ENCODE data around the gene ABCC11. TPM values are rescaled to one million over a fixed set of nuclear protein-coding genes. Genes with fewer than 3 reads are reported as not detected.

The ABCC11 gene
- total and polyA plus RNA-seq, 2 experiments from 2014 or later = 0.10 TPM; not detected in 1

DNA sequence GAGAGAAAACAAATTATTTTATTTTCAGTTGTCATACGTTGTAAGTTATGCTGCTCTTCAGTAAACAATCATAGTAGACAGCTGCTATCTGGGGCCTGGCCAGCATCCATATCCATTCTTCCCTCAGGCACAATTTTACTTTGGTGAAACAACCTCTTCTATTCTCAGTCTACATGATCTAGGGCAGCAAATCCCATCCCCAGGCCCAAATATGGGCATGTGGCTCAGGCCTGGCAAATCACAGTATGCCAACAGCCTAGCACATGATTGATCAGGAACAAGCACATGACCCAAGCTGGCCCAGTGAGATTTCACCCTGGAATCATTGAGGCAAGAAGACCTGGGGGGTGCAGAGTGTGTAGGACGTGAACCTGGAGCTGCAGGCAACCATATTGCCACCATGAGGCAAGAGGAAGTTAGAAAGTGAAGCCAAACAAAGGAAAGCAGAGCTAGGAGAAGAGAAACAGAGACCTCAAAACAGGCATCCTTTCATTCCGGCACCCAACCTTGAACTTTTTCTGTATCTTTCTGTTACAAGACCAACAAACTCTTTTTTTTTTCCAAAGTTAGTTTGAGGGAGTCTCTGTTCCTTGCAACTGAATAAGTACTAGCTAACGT is 81.3 kb downstream of the ABCC11 start:
- Histone ChIP-seq H3F3A (replicated peaks; ENCODE audit: low read depth) (no peaks in the 10 kb centered on the region), H3K4me2 (no peak overlapping the region), H3K79me2 (replicated peaks; ENCODE audit: insufficient read depth) (no peaks in the 10 kb centered on the region), H3K27ac (ENCODE audit: low read depth) (no peak overlapping the region), H3K9me2 (ENCODE audit: insufficient read depth) (no peaks in the 10 kb centered on the region), H3K4me3 (no peak overlapping the region), H4K20me1 (replicated peaks; ENCODE audit: insufficient read depth) (no peaks in the 10 kb centered on the region), H3K4me1 (ENCODE audit: insufficient read depth) (no peaks in the 10 kb centered on the region), H3K36me3 (ENCODE audit: insufficient read depth) (no peaks in the 10 kb centered on the region), H3K27me3 (ENCODE audit: insufficient read depth) (no peaks in the 10 kb centered on the region), H2AFZ (peak overlapping the region; percentile 94; the same call in 1 of the 2 replicates)
- Mint-ChIP-seq H3K9me3 (no peaks in the 10 kb centered on the region), H3K27me3 (ENCODE audit: insufficient read depth, low read depth, poor library complexity) (peaks cover 9% of the 10 kb centered on the region), H3K27ac (no peak overlapping the region), H3K4me1 (peaks cover 15% of the 10 kb centered on the region), H3K36me3 (ENCODE audit: low read depth) (no peaks in the 10 kb centered on the region), H3K4me3 (no peak overlapping the region)
- ATAC-seq (no peak), DNase-seq (ENCODE audit: low spot score) (no peak)
- TF ChIP-seq, protein P1, sequence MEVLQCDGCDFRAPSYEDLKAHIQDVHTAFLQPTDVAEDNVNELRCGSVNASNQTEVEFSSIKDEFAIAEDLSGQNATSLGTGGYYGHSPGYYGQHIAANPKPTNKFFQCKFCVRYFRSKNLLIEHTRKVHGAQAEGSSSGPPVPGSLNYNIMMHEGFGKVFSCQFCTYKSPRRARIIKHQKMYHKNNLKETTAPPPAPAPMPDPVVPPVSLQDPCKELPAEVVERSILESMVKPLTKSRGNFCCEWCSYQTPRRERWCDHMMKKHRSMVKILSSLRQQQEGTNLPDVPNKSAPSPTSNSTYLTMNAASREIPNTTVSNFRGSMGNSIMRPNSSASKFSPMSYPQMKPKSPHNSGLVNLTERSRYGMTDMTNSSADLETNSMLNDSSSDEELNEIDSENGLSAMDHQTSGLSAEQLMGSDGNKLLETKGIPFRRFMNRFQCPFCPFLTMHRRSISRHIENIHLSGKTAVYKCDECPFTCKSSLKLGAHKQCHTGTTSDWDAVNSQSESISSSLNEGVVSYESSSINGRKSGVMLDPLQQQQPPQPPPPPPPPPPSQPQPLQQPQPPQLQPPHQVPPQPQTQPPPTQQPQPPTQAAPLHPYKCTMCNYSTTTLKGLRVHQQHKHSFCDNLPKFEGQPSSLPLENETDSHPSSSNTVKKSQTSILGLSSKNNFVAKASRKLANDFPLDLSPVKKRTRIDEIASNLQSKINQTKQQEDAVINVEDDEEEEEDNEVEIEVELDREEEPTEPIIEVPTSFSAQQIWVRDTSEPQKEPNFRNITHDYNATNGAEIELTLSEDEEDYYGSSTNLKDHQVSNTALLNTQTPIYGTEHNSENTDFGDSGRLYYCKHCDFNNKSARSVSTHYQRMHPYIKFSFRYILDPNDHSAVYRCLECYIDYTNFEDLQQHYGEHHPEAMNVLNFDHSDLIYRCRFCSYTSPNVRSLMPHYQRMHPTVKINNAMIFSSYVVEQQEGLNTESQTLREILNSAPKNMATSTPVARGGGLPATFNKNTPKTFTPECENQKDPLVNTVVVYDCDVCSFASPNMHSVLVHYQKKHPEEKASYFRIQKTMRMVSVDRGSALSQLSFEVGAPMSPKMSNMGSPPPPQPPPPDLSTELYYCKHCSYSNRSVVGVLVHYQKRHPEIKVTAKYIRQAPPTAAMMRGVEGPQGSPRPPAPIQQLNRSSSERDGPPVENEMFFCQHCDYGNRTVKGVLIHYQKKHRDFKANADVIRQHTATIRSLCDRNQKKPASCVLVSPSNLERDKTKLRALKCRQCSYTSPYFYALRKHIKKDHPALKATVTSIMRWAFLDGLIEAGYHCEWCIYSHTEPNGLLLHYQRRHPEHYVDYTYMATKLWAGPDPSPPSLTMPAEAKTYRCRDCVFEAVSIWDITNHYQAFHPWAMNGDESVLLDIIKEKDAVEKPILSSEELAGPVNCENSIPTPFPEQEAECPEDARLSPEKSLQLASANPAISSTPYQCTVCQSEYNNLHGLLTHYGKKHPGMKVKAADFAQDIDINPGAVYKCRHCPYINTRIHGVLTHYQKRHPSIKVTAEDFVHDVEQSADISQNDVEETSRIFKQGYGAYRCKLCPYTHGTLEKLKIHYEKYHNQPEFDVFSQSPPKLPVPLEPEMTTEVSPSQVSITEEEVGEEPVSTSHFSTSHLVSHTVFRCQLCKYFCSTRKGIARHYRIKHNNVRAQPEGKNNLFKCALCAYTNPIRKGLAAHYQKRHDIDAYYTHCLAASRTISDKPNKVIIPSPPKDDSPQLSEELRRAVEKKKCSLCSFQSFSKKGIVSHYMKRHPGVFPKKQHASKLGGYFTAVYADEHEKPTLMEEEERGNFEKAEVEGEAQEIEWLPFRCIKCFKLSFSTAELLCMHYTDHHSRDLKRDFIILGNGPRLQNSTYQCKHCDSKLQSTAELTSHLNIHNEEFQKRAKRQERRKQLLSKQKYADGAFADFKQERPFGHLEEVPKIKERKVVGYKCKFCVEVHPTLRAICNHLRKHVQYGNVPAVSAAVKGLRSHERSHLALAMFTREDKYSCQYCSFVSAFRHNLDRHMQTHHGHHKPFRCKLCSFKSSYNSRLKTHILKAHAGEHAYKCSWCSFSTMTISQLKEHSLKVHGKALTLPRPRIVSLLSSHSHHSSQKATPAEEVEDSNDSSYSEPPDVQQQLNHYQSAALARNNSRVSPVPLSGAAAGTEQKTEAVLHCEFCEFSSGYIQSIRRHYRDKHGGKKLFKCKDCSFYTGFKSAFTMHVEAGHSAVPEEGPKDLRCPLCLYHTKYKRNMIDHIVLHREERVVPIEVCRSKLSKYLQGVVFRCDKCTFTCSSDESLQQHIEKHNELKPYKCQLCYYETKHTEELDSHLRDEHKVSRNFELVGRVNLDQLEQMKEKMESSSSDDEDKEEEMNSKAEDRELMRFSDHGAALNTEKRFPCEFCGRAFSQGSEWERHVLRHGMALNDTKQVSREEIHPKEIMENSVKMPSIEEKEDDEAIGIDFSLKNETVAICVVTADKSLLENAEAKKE (CRISPR knock-in tag; IDR thresholded peaks at IDR 0.05) = no peak

DNA sequence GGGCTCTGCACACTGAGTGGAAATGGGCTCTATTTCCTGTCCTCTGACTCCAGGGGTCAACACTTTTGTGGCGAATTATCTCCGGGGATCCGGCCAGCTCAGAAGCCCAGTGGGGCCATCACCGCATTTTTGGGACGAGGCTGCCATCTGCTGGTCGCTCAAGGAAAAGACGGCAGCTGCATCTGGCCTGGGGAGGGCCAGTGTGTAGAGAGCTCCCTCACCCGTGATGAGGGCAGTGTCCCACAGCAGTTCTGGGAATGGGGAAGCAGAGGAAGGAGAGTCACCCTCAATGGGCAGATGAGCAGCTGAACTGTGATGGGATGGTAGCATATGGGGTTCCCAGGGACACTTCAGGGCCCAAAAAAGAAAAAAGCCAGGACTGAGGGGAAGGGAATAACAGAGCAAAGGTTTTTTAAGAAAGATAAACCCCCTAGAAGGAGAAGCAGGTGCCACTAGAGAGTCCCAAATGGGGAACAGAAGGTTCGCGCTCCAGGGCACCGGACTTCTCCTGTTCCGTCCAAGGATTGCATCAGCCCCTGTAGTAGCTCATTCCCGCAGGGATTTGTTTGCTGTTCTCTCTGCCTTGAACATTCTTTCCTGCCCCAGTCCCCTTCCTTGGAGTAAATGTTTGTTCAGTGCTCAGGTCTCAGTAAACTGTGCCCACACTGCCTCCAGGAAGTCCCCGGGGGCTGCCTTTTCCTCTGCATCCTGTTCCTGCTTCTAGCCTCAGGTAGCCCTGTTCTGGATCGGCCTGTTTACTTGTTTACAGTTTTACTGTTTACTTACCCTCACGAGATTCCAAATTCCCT is 82.2 kb downstream of the ABCC11 start:
- Histone ChIP-seq H3K27ac (ENCODE audit: low read depth) (peak overlapping the region; percentile 34; the same call in 1 of the 2 replicates), H3K4me1 (ENCODE audit: insufficient read depth) (no peaks in the 10 kb centered on the region), H3K4me3 (no peak overlapping the region), H3K9me2 (ENCODE audit: insufficient read depth) (no peaks in the 10 kb centered on the region), H3K79me2 (replicated peaks; ENCODE audit: insufficient read depth) (no peaks in the 10 kb centered on the region), H4K20me1 (replicated peaks; ENCODE audit: insufficient read depth) (no peaks in the 10 kb centered on the region), H3K36me3 (ENCODE audit: insufficient read depth) (no peaks in the 10 kb centered on the region), H3K4me2 (no peak overlapping the region), H3F3A (replicated peaks; ENCODE audit: low read depth) (no peaks in the 10 kb centered on the region), H2AFZ (peak overlapping the region; percentile 94), H3K27me3 (ENCODE audit: insufficient read depth) (no peaks in the 10 kb centered on the region)
- DNase-seq (ENCODE audit: low spot score) = peak; percentile 81
- Mint-ChIP-seq H3K4me1 (peaks cover 17% of the 10 kb centered on the region), H3K27ac (peak overlapping the region; percentile 69), H3K27me3 (ENCODE audit: insufficient read depth, low read depth, poor library complexity) (peaks cover 9% of the 10 kb centered on the region), H3K4me3 (peak overlapping the region; percentile 34; the same call in 1 of the 3 replicates), H3K9me3 (no peaks in the 10 kb centered on the region), H3K36me3 (ENCODE audit: low read depth) (no peaks in the 10 kb centered on the region)
- ATAC-seq = peak; percentile 96
- TF ChIP-seq ZNF331 (CRISPR knock-in tag; IDR thresholded peaks at IDR 0.05; ENCODE audit: low read depth) = no peak
- TF ChIP-seq, protein P2, sequence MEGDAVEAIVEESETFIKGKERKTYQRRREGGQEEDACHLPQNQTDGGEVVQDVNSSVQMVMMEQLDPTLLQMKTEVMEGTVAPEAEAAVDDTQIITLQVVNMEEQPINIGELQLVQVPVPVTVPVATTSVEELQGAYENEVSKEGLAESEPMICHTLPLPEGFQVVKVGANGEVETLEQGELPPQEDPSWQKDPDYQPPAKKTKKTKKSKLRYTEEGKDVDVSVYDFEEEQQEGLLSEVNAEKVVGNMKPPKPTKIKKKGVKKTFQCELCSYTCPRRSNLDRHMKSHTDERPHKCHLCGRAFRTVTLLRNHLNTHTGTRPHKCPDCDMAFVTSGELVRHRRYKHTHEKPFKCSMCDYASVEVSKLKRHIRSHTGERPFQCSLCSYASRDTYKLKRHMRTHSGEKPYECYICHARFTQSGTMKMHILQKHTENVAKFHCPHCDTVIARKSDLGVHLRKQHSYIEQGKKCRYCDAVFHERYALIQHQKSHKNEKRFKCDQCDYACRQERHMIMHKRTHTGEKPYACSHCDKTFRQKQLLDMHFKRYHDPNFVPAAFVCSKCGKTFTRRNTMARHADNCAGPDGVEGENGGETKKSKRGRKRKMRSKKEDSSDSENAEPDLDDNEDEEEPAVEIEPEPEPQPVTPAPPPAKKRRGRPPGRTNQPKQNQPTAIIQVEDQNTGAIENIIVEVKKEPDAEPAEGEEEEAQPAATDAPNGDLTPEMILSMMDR (conservative IDR thresholded peaks at IDR 0.05; ENCODE audit: low read depth in 2 of 2) = peak; percentile 90 to 92
